GM12864 (cell line): ENCODE results near the gene ZNF428.

ENCODE experiments used
- DNase-seq: peaks from one replicate; pipeline ENCODE4 v3.0.0-alpha.2; 2011; ENCODE audit warnings: low read depth
- H3K4me3 ChIP-seq: 2 replicates; pipeline ENCODE4 v1.5.1; 2011; ENCODE audit warnings: mild to moderate bottlenecking, low read depth, low read length, control low read depth
- TF ChIP-seq, protein P1 (sequence below): IDR thresholded peaks from 2 replicates; pipeline ENCODE4 v1.5.1; 2011; ENCODE audit warnings: low read depth, mild to moderate bottlenecking, moderate library complexity, low read length, control low read depth, inconsistent platforms; ENCODE audit errors: missing control alignments

Gene ZNF428

DNA sequence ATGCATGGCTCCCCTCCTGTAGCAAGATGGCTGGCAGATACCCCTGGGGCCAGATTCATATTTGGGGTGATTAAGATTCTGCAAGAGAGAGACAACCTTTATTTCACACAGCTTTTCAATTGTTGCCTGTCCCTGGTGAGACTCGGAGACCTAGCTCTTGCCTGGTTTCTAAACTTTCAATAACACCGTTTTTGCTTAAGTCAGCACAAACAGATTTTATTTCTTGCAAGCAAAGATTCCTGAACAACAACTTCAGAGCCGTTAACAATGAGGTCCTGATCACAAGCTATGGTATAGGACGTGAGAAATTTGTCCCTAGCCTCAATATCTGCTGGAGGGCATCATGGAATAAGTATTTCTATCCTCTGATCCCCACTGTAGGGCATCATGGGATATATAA is 23.1 kb upstream of the ZNF428 start:
- TF ChIP-seq, protein P1, sequence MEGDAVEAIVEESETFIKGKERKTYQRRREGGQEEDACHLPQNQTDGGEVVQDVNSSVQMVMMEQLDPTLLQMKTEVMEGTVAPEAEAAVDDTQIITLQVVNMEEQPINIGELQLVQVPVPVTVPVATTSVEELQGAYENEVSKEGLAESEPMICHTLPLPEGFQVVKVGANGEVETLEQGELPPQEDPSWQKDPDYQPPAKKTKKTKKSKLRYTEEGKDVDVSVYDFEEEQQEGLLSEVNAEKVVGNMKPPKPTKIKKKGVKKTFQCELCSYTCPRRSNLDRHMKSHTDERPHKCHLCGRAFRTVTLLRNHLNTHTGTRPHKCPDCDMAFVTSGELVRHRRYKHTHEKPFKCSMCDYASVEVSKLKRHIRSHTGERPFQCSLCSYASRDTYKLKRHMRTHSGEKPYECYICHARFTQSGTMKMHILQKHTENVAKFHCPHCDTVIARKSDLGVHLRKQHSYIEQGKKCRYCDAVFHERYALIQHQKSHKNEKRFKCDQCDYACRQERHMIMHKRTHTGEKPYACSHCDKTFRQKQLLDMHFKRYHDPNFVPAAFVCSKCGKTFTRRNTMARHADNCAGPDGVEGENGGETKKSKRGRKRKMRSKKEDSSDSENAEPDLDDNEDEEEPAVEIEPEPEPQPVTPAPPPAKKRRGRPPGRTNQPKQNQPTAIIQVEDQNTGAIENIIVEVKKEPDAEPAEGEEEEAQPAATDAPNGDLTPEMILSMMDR: no peak
- no peak for DNase-seq
- H3K4me3 ChIP-seq: no peak overlapping the region

DNA sequence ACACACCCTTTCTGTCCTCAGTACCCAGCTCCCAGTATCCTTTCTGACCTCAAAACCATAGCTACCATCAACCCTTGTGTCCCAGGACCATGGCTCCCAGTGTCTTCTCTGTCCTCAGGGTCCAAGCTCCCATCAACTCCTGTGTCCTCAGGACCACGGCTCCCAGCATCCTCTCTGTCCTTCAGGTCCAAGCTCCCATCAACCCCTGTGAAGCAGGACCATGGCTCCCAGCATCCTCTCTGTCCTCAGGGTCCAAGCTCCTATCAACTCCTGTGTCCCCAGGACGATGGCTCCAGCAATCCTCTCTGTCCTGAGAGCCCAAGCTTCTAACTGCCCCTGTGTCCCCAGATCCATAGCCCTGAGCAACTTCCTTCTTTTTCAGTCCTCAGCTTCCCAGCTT is 21.9 kb upstream of the ZNF428 start:
- TF ChIP-seq, protein P1: no peak
- H3K4me3 ChIP-seq: no peak overlapping the region
- no peak for DNase-seq

DNA sequence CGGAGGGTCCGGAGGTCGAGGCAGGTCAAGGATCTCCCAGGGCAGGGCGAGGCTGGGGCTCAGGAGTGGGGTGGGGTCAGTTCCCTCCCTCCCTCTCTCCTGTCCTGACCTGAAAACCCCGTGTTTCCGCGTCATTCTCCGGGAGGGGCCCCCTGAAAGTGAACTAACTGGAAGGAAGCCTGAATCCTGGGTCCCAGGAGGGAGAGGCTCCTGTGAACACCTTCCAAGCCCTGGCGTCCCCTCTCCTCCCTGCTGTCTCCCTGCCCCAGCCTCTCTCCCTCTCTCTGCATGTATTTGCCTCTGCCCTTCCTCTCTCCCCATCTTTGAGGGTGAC is 21.0 kb upstream of the ZNF428 start:
- TF ChIP-seq, protein P1: no peak
- no peak overlapping the region for H3K4me3 ChIP-seq

DNA sequence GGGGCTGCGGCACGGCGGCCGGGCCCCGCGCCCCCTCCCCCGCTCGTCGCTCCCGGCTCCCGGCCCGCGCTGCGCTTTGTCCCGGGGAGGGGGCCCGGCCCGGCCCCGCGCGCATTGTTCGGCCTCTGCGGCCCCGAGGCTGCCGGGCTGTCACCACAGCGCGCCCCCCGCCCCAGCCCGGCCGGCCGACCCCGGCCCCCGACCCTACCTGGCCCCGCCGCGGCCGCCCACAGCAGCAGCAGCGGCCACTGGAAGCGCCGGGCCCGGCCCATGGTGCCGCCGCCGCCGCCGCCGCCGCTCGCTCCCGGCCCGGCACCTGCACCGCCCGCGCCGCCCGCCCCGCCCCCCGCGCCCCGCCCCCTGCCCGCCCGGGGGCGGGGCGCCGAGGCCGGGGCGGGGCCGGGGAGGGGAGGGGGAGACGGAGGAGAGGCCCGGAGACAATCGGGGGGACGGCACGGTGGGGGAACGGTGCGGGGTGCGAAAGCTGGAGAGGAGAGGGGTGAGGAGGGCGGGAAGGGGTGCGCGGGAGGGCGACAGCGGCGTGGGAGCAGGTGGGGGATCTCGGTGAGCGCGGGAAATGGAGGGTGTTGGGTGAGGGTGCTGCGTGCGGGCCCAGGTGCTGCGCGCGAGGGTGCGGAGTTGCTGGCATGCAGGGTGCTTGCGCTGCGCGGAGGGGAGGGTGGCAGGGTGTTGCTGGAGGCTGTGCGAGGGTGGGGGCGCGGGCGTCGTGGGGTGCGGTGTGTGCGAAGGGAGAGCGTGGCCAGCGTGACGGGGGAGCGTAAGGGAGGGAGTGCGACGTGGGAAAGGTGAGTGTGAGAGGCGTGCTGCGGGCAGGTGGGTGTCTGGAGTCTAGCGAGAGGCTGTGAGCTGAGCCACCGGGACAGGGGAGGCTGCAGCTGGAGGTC is 20.3 kb upstream of the ZNF428 start, which contains the start of gene CADM4:
TSS of gene CADM4 (minus strand) at position 332 of the 905 bp plus-strand sequence. CDS start at position 272, 60 bp downstream.
- no peak within 1 kb of the TSS; the same call in none of the 2 replicates for H3K4me3 ChIP-seq
- TF ChIP-seq, protein P1: no peak
- no peak for DNase-seq

More for the DNA sequence above, 21.0 kb upstream of the ZNF428 start:
- DNase-seq: no peak

DNA sequence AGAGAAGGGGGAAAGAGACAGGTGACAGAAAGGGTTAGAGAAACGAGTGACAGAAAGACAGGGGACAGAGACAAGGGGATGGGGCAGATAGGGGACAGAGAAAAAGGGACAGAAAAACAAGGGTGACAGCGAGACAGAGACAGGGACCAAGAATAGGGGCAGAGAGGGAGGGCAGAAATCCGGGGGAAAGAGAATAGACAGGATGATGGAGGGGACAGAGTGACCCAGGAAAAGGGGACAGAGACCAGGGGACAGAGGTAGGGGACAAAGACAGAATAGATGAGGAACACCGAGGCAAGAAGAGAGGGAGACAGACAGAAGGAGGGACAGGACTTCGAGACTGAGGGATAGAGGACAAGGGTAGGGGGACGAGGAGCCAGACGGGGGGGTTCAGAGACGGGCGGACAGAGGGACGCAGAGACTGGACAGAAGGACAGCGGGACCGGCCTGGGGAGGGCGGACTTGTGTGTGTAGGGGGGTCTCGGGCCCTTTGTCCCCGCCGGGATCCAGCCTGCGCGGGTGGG is 19.6 kb upstream of the ZNF428 start:
- TF ChIP-seq, protein P1: no peak
- no peak overlapping the region; the same call in 1 of the 2 replicates for H3K4me3 ChIP-seq
- no peak for DNase-seq

DNA sequence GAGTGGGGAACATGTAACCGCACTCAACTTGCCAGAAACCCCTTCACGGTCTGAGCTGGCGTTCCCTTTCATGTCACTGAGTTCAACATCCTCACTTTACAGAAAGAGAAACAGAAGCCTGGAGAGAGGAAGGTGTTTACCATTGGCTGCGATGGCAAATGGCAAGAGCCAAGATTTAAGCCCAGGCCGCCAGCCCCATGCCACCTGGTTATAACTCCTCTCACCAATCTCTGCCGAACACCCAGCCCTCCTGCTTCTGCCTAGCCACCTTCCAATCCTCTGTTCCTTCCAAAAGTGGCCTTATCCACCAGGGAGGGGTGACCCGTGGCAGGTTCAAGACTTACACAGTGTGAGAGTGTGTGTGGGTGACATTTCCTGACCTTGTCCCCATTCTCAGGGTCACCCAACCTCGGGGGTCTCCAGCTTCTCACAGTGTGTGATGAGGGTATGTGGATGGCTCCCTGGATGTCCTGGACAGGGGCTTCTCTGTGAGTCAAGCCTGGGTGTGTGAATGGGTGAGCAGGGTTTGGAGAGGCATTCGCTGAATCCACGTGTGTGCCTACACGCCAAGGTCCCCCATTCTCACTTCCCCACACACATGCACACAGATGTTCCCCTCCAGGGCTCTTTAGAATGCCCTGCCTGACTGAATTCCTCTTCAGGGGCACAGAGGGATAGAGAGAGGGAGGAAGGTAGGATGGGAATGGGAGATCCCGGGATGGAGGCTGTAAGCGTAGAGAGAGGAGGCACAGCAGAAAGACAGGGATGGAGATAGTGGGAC is 19.0 kb upstream of the ZNF428 start:
- DNase-seq: no peak
- no peak overlapping the region for H3K4me3 ChIP-seq
- TF ChIP-seq, protein P1: no peak
